Tibial nerve (tissue), 3 donors: ENCODE data around the gene ADAM15.

Experiments
- CTCF ChIP-seq, 5 experiments: fragments of 200-600 bp in 3 of 5; fragments of 450-650 bp in 2 of 5; sonication (generic) in 3 of 5; IDR thresholded peaks; one replicate each; pipeline ENCODE4 v1.5.1; 2016 to 2019; ENCODE audit warnings: antibody characterized with exemption in 5 of 5, mild to moderate bottlenecking in 3 of 5, moderate library complexity in 2 of 5
- POLR2A ChIP-seq, 2 donors: fragments of 450-650 bp; IDR thresholded peaks; one replicate each; pipeline ENCODE4 v1.6.1; 2017; ENCODE audit warnings: antibody characterized with exemption in 2 of 2, mild to moderate bottlenecking in 2 of 2, moderate library complexity in 2 of 2

GRCh38 chr1:155012776-155013602, 38.1 kb upstream of the ADAM15 start:
- TF ChIP-seq POLR2A (IDR thresholded peaks at IDR 0.05) = no peak
- TF ChIP-seq CTCF (IDR thresholded peaks at IDR 0.05) = no peak
